K562 (cell line): Measurements from ENCODE around the gene UBE2D2. TPM values are rescaled to one million over a fixed set of nuclear protein-coding genes. Genes with fewer than 3 reads are reported as not detected.

ENCODE experiments used
- BACH1 ChIP-seq: fragments of 200-800 bp; sonication (Bioruptor generic); IDR thresholded peaks from 2 replicates; pipeline ENCODE4 v1.6.1; 2016; ENCODE audit warnings: missing genetic modification characterization, missing compliant biosample characterization
- CC2D1A ChIP-seq: fragments of 450-650 bp; IDR thresholded peaks from 2 replicates; pipeline ENCODE4 v1.6.1; 2017; ENCODE audit warnings: mild to moderate bottlenecking
- CCNT2 ChIP-seq: IDR thresholded peaks from 2 replicates; pipeline ENCODE4 v1.6.1; 2011; ENCODE audit warnings: borderline replicate concordance, low read depth, mild to moderate bottlenecking, moderate library complexity, mixed read lengths, low read length; ENCODE audit not compliant: insufficient read length; ENCODE audit errors: extremely low read depth
- FUS ChIP-seq: fragments of 200-400 bp; formaldehyde crosslinking; optimal IDR thresholded peaks from 2 replicates; pipeline ENCODE3; 2017; ENCODE audit warnings: low read depth, low read length
- GATAD2B ChIP-seq: fragments of 450-650 bp; IDR thresholded peaks from 2 replicates; pipeline ENCODE4 v1.6.1; 2017; ENCODE audit warnings: mild to moderate bottlenecking, borderline replicate concordance
- GTF2F1 ChIP-seq: IDR thresholded peaks from 2 replicates; pipeline ENCODE4 v1.6.1; 2011; ENCODE audit warnings: low read depth, low read length, improper control_type of control experiment
- HDGF ChIP-seq: fragments of 450-650 bp; IDR thresholded peaks from 2 replicates; pipeline ENCODE4 v1.6.1; 2016
- KLF10 ChIP-seq: fragments of 250-450 bp; sonication (Bioruptor Pico); IDR thresholded peaks from 2 replicates; pipeline ENCODE4 v1.6.1; 2021; ENCODE audit warnings: matching md5 sums
- MXD1 ChIP-seq: fragments of 250-450 bp; sonication (Bioruptor Pico); IDR thresholded peaks from 2 replicates; pipeline ENCODE4 v1.8.0; 2021; ENCODE audit warnings: borderline replicate concordance, mild to moderate bottlenecking, moderate library complexity; ENCODE audit not compliant: poor library complexity, severe bottlenecking
- POLR2A ChIP-seq: fragments of 450-650 bp; conservative IDR thresholded peaks from 2 replicates; pipeline ENCODE4 v1.6.1; 2016
- PTBP1 ChIP-seq: fragments of 200-400 bp; formaldehyde crosslinking; IDR thresholded peaks from 2 replicates; pipeline ENCODE4 v1.6.1; 2017; ENCODE audit warnings: low read depth, low read length
- RB1 ChIP-seq: fragments of 450-650 bp; IDR thresholded peaks from 2 replicates; pipeline ENCODE4 v1.6.1; 2017; ENCODE audit warnings: low read depth, mild to moderate bottlenecking
- SMAD3 ChIP-seq: fragments of 450-650 bp; formaldehyde crosslinking; conservative IDR thresholded peaks from 2 replicates; pipeline ENCODE4 v1.4.0; 2020; ENCODE audit warnings: mild to moderate bottlenecking
- SUPT5H ChIP-seq: fragments of 450-650 bp; IDR thresholded peaks from 2 replicates; pipeline ENCODE4 v1.6.1; 2016
- TRIM28 ChIP-seq: fragments of 450-650 bp; IDR thresholded peaks from 2 replicates; pipeline ENCODE4 v1.6.1; 2017
- TSC22D4 ChIP-seq: fragments of 450-650 bp; IDR thresholded peaks from 2 replicates; pipeline ENCODE4 v1.6.1; 2016; ENCODE audit warnings: missing genetic modification characterization, missing biosample characterization, control low read depth
- U2AF1 ChIP-seq: fragments of 200-400 bp; formaldehyde crosslinking; optimal IDR thresholded peaks from 2 replicates; pipeline ENCODE3; 2017; ENCODE audit warnings: mild to moderate bottlenecking, low read depth, low read length, moderate library complexity
- WHSC1 ChIP-seq: IDR thresholded peaks from one replicate; pipeline ENCODE4 v1.6.1; 2012; ENCODE audit warnings: low read length, control low read depth, inconsistent platforms
- ZBTB1 ChIP-seq: sonication (generic); formaldehyde crosslinking; IDR thresholded peaks from 2 replicates; pipeline ENCODE4 v1.8.1; 2023; ENCODE audit warnings: missing genetic modification reagents, low read depth, mild to moderate bottlenecking, borderline replicate concordance
- ZBTB11 ChIP-seq, 3 experiments: fragments of 200-800 bp in 1 of 3; fragments of 250-450 bp in 1 of 3; fragments of 450-650 bp in 1 of 3; sonication (Bioruptor Pico) in 1 of 3; sonication (Bioruptor generic) in 1 of 3; formaldehyde crosslinking in 1 of 3; IDR thresholded peaks; 2 replicates each; pipeline versions ENCODE4 v1.6.1 to v1.8.0; 2016 to 2022; ENCODE audit warnings: mild to moderate bottlenecking in 2 of 3, missing genetic modification characterization in 2 of 3, missing compliant biosample characterization in 1 of 3, moderate library complexity in 1 of 3
- ZNF23 ChIP-seq: fragments of 250-450 bp; sonication (Bioruptor Pico); IDR thresholded peaks from 2 replicates; pipeline ENCODE4 v1.4.0; 2020; ENCODE audit warnings: mild to moderate bottlenecking
- ZNF324 ChIP-seq: fragments of 250-450 bp; sonication (Bioruptor Pico); IDR thresholded peaks from 2 replicates; pipeline ENCODE4 v1.4.0; 2020; ENCODE audit warnings: mild to moderate bottlenecking
- polyA plus RNA-seq, 8 experiments: library from polyadenylated mRNA; depleted of rRNA in 4 of 8; stranded (reverse) in 5 of 8; unstranded in 3 of 8; fragments of >200 nt; fragmentation: Nextera tagmentation in 2 of 8; fragmentation: Illumina TruSeq in 1 of 8; extraction: Ambion mirVana in 2 of 8; extraction: Trizol in 1 of 8; gene quantifications; 2 replicates each; pipeline versions ENCODE4 v1.2.1 to v1.2.3, GENCODE V29; 2011 to 2014; ENCODE audit warnings: inconsistent platforms in 1 of 8, missing spikeins in 1 of 8
- total RNA-seq, 7 experiments: library from RNA; depleted of rRNA in 6 of 7; stranded (reverse); fragments of >200 nt in 6 of 7; fragmentation: Illumina TruSeq in 2 of 7; extraction: Trizol in 2 of 7; gene quantifications; 2 replicates each; pipeline versions ENCODE4 v1.2.1 to v1.2.3, GENCODE V29; 2011 to 2021; ENCODE audit warnings: low replicate concordance in 1 of 7
- TF ChIP-seq, protein P1 (sequence below): sonication (generic); formaldehyde crosslinking; IDR thresholded peaks from 2 replicates; pipeline ENCODE4 v1.8.0; 2022; ENCODE audit warnings: mild to moderate bottlenecking, low read depth, missing genetic modification reagents

The UBE2D2 gene
- total and polyA plus RNA-seq, 9 of the 15 experiments (the other 6 are each of a cell fraction or from before 2014, with no cell fraction given) = 53.6 to 198 (median 122) TPM

GRCh38 chr5:139517683-139518564 is 43.2 kb upstream of the UBE2D2 start (continued):
- TF ChIP-seq MXD1 (CRISPR knock-in tag) (no peak), SUPT5H (peak; percentile 86), HDGF (0 out of 2 replicates have a peak, but pooled peaks have one; percentile 72), ZNF23 (no peak), U2AF1 (peak; percentile 84), ZBTB11 (CRISPR knock-in tag; IDR thresholded peaks at IDR 0.05) (peak in 2 of 3 experiments; percentile 38 to 66; a peak in 3 of 6 replicates), FUS (peak; percentile 51), CCNT2 (peak; percentile 97), POLR2A (peak; percentile 89), TSC22D4 (no peak), ZBTB1 (CRISPR knock-in tag) (no peak), GATAD2B (no peak; the same call in 1 of the 2 replicates), CC2D1A (0 out of 2 replicates have a peak, but pooled peaks have one; percentile 16), BACH1 (tag) (no peak), WHSC1 (no peak), ZNF324 (0 out of 2 replicates have a peak, but pooled peaks have one; percentile 59), GTF2F1 (peak; percentile 73), KLF10 (CRISPR knock-in tag) (no peak), RB1 (peak; percentile 98), SMAD3 (peak; percentile 71; the same call in 1 of the 2 replicates), PTBP1 (0 out of 2 replicates have a peak, but pooled peaks have one; percentile 42), TRIM28 (no peak; the same call in 1 of the 2 replicates)
- TF ChIP-seq, protein P1, sequence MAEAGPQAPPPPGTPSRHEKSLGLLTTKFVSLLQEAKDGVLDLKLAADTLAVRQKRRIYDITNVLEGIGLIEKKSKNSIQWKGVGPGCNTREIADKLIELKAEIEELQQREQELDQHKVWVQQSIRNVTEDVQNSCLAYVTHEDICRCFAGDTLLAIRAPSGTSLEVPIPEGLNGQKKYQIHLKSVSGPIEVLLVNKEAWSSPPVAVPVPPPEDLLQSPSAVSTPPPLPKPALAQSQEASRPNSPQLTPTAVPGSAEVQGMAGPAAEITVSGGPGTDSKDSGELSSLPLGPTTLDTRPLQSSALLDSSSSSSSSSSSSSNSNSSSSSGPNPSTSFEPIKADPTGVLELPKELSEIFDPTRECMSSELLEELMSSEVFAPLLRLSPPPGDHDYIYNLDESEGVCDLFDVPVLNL (CRISPR knock-in tag) = no peak; the same call in none of the 2 replicates
